HCT116 (cell line): ENCODE measurements around the gene AUTS2. TPM values are rescaled to one million over a fixed set of nuclear protein-coding genes. Genes with fewer than 3 reads are reported as not detected.

Experiments
- ATAC-seq: fragments of 200-7000 bp; cut with Tn5 transposase; 2 replicates; pipeline ENCODE4 v1.9.1; 2020; ENCODE audit warnings: mild to moderate bottlenecking, moderate library complexity
- BruUV-seq: library from RNA; stranded (reverse); fragments of 400-500 nt; replicated peaks from 2 replicates; lab custom pipeline; 2021; lab: Mats Ljungman, UMichigan
- CTCF ChIA-PET: fragments of 300-600 bp; sonication (Branson Sonifier 250); formaldehyde crosslinking; loops from one replicate; lab custom pipeline; 2021; ENCODE audit warnings: antibody characterized with exemption; lab: Charles Lee
- POLR2A ChIA-PET: fragments of 300-600, 350-600 bp; sonication (Branson Sonifier 250); formaldehyde crosslinking; loops from one replicate; lab custom pipeline; 2021; ENCODE audit warnings: antibody characterized with exemption; lab: Charles Lee
- RAD21 ChIA-PET, 2 experiments: fragments of 300-600 bp; sonication (Branson Sonifier 250); formaldehyde crosslinking; loops; one replicate each; lab custom pipeline; 2023; ENCODE audit warnings: low total read pairs in 2 of 2; ENCODE audit not compliant: uncharacterized antibody in 2 of 2, unreplicated experiment in 2 of 2, low non-redundant PET in 1 of 2; lab: Charles Lee
- DNase-seq: peaks from one replicate; pipeline ENCODE4 v3.0.0-alpha.2; 2010; ENCODE audit warnings: low read depth, low spot score
- H2AFZ ChIP-seq: fragments of 200-600 bp; shearing (Covaris generic), sonication (generic); 2 replicates; pipeline ENCODE4 v1.6.1; 2017; ENCODE audit warnings: low read depth, mixed run types, mixed read lengths, antibody characterized with exemption, low read length; ENCODE audit not compliant: poor library complexity, severe bottlenecking
- H3K27ac ChIP-seq: 2 replicates; pipeline ENCODE4 v1.5.1; 2012; ENCODE audit warnings: low read depth, low read length
- H3K27me3 ChIP-seq: fragments of 200-600 bp; sonication (generic); 2 replicates; pipeline ENCODE4 v1.6.1; 2016; ENCODE audit warnings: mixed run types, low read length, mixed read lengths; ENCODE audit not compliant: insufficient read depth
- H3K36me3 ChIP-seq, 2 experiments: fragments of 200-500 bp in 1 of 2; fragments of 200-600 bp in 1 of 2; sonication (Bioruptor generic) in 1 of 2; sonication (generic) in 1 of 2; 2 replicates each; pipeline versions ENCODE4 v1.5.1 to v1.6.1; 2014 to 2016; ENCODE audit warnings: low read length in 2 of 2, inconsistent platforms in 1 of 2, mixed read lengths in 1 of 2, mixed run types in 1 of 2; ENCODE audit not compliant: insufficient read depth in 2 of 2, control insufficient read depth in 1 of 2
- H3K4me1 ChIP-seq, 2 experiments: fragments of 200-600 bp in 1 of 2; sonication (generic) in 1 of 2; 2 replicates each; pipeline versions ENCODE4 v1.5.1 to v1.6.1; 2012 to 2017; ENCODE audit warnings: low read length in 2 of 2, inconsistent platforms in 1 of 2, mild to moderate bottlenecking in 1 of 2, mixed read lengths in 1 of 2, mixed run types in 1 of 2, moderate library complexity in 1 of 2; ENCODE audit not compliant: insufficient read depth in 2 of 2, control insufficient read depth in 1 of 2
- H3K4me2 ChIP-seq: fragments of 200-600 bp; sonication (generic); 2 replicates; pipeline ENCODE4 v1.6.1; 2017; ENCODE audit warnings: mixed run types, low read length, mixed read lengths
- H3K4me3 ChIP-seq, 2 experiments: fragments of 200-600 bp in 1 of 2; sonication (generic) in 1 of 2; replicated peaks in 1 of 2; 2 replicates each; pipeline ENCODE4 v1.5.1; 2011 to 2016; ENCODE audit warnings: low read length in 2 of 2, control low read depth in 1 of 2, low read depth in 1 of 2, mild to moderate bottlenecking in 1 of 2, mixed read lengths in 1 of 2, mixed run types in 1 of 2
- H3K79me2 ChIP-seq: fragments of 200-600 bp; sonication (generic); 2 replicates; pipeline ENCODE4 v1.6.1; 2017; ENCODE audit warnings: mild to moderate bottlenecking, mixed run types, low read length, moderate library complexity, mixed read lengths; ENCODE audit not compliant: insufficient read depth
- H3K9ac ChIP-seq: fragments of 200-600 bp; sonication (generic); 2 replicates; pipeline ENCODE4 v1.6.1; 2016; ENCODE audit warnings: low read length, mixed read lengths
- H3K9me2 ChIP-seq: fragments of 200-600 bp; sonication (generic), shearing (Covaris generic); 2 replicates; pipeline ENCODE4 v1.6.1; 2017; ENCODE audit warnings: mixed run types, mild to moderate bottlenecking, moderate library complexity; ENCODE audit not compliant: insufficient read depth
- H3K9me3 ChIP-seq, 2 experiments: fragments of 200-500 bp in 1 of 2; fragments of 200-600 bp in 1 of 2; sonication (Bioruptor generic) in 1 of 2; sonication (generic) in 1 of 2; 2 replicates each; pipeline ENCODE4 v1.6.1; 2014 to 2017; ENCODE audit warnings: low read length in 2 of 2, mixed read lengths in 2 of 2, inconsistent platforms in 1 of 2, low read depth in 1 of 2, mild to moderate bottlenecking in 1 of 2, mixed run types in 1 of 2, moderate library complexity in 1 of 2; ENCODE audit not compliant: control insufficient read depth in 1 of 2, insufficient read depth in 1 of 2
- H4K20me1 ChIP-seq: fragments of 200-600 bp; sonication (generic), shearing (Covaris generic); 2 replicates; pipeline ENCODE4 v1.6.1; 2017; ENCODE audit warnings: mixed run types, mild to moderate bottlenecking, moderate library complexity; ENCODE audit not compliant: insufficient read depth
- ATF3 ChIP-seq: IDR thresholded peaks from 2 replicates; pipeline ENCODE4 v1.6.1; 2012
- CEBPB ChIP-seq: IDR thresholded peaks from 2 replicates; pipeline ENCODE4 v1.6.1; 2012; ENCODE audit warnings: low read depth
- CTCF ChIP-seq, 3 experiments: fragments of 200-600 bp in 1 of 3; sonication (generic) in 1 of 3; IDR thresholded peaks in 2 of 3; conservative IDR thresholded peaks in 1 of 3; 2 replicates each; pipeline ENCODE4 v1.5.1; 2012 to 2017; ENCODE audit warnings: low read depth in 2 of 3, low read length in 2 of 3, antibody characterized with exemption in 1 of 3, borderline replicate concordance in 1 of 3, control low read depth in 1 of 3, mild to moderate bottlenecking in 1 of 3, mixed read lengths in 1 of 3, mixed run types in 1 of 3, moderate library complexity in 1 of 3; ENCODE audit not compliant: insufficient read depth in 1 of 3
- EZH2phosphoT487 ChIP-seq: fragments of 200-600 bp; IDR thresholded peaks from 2 replicates; pipeline ENCODE4 v1.6.1; 2018; ENCODE audit warnings: antibody characterized with exemption, borderline replicate concordance
- JUND ChIP-seq: IDR thresholded peaks from 2 replicates; pipeline ENCODE4 v1.6.1; 2012
- MAX ChIP-seq: IDR thresholded peaks from 2 replicates; pipeline ENCODE4 v1.6.1; 2012
- POLR2A ChIP-seq: IDR thresholded peaks from 2 replicates; pipeline ENCODE4 v1.7.0; 2011; ENCODE audit warnings: borderline replicate concordance; ENCODE audit not compliant: insufficient read depth, insufficient read length; ENCODE audit errors: extremely low read depth
- POLR2AphosphoS5 ChIP-seq: IDR thresholded peaks from 2 replicates; pipeline ENCODE4 v1.6.1; 2011; ENCODE audit warnings: mild to moderate bottlenecking, low read depth, low read length, moderate library complexity
- SP1 ChIP-seq: IDR thresholded peaks from 2 replicates; pipeline ENCODE4 v1.6.1; 2012; ENCODE audit warnings: low read depth
- SRF ChIP-seq: IDR thresholded peaks from 2 replicates; pipeline ENCODE4 v1.6.1; 2012; ENCODE audit warnings: low read depth
- YY1 ChIP-seq: IDR thresholded peaks from 2 replicates; pipeline ENCODE4 v1.6.1; 2011; ENCODE audit warnings: low read length, low read depth, moderate library complexity, mild to moderate bottlenecking; ENCODE audit not compliant: insufficient replicate concordance; ENCODE audit errors: extremely low read depth
- ZBTB33 ChIP-seq: IDR thresholded peaks from 2 replicates; pipeline ENCODE4 v1.6.1; 2011; ENCODE audit warnings: mild to moderate bottlenecking, low read length, moderate library complexity; ENCODE audit not compliant: insufficient replicate concordance; ENCODE audit errors: extremely low read depth
- ZFX ChIP-seq: fragments of 450-650 bp; IDR thresholded peaks from 2 replicates; pipeline ENCODE4 v1.6.1; 2017
- ZNF274 ChIP-seq: fragments of 200-500 bp; sonication (Bioruptor generic); IDR thresholded peaks from 2 replicates; pipeline ENCODE4 v1.6.1; 2014; ENCODE audit warnings: mild to moderate bottlenecking, low read depth, low read length, inconsistent platforms
- intact Hi-C: fragments of 100-400 bp; cut with micrococcal nuclease; formaldehyde crosslinking; loops from 2 replicates; pipeline ENCODE4 v1.10.0; 2022
- total RNA-seq: library from RNA; stranded (reverse); gene quantifications from one replicate; pipeline ENCODE4 v1.2.1, GENCODE V29; 2021; ENCODE audit not compliant: unreplicated experiment

AUTS2 gene
- total RNA-seq, 1 experiment from 2014 or later = 0.93 TPM

GRCh38 chr7:69910150-69910549, 311.9 kb downstream of the AUTS2 start:
- H2AFZ ChIP-seq = no peak overlapping the region
- H3K27ac ChIP-seq = no peak overlapping the region
- no peak overlapping the region for H3K9ac ChIP-seq
- ATAC-seq (no peak), DNase-seq (no peak)
- POLR2A ChIA-PET = no interaction called here
- RAD21 ChIA-PET = no interaction called here
- H3K4me2 ChIP-seq = no peak overlapping the region
- no peak for TF ChIP-seq ZFX
- no peak for TF ChIP-seq MAX
- TF ChIP-seq EZH2phosphoT487 = no peak
- no peak for TF ChIP-seq ZBTB33
- peaks cover 0 to 19% of the 10 kb centered on the region in 2 experiments; a peak in 3 of 4 replicates for H3K9me3 ChIP-seq
- no peak overlapping the region for H3K4me3 ChIP-seq
- CTCF ChIA-PET = no interaction called here
- no peaks in the 10 kb centered on the region for H3K79me2 ChIP-seq
- H3K36me3 ChIP-seq = no peaks in the 10 kb centered on the region
- H3K9me2 ChIP-seq = no peaks in the 10 kb centered on the region
- H3K4me1 ChIP-seq = no peaks in the 10 kb centered on the region
- H4K20me1 ChIP-seq = no peaks in the 10 kb centered on the region
- H3K27me3 ChIP-seq = no peaks in the 10 kb centered on the region
- intact Hi-C loops = no loop called here
- BruUV-seq = no TSS peak

- Histone ChIP-seq H3K27ac (no peak overlapping the region), H3K9me3 (peaks cover 0 to 20% of the 10 kb centered on the region in 2 experiments; a peak in 3 of 4 replicates), H2AFZ (no peak overlapping the region), H3K27me3 (no peaks in the 10 kb centered on the region), H3K4me2 (no peak overlapping the region), H3K4me1 (no peaks in the 10 kb centered on the region), H3K9ac (no peak overlapping the region), H3K9me2 (no peaks in the 10 kb centered on the region), H3K79me2 (no peaks in the 10 kb centered on the region), H3K4me3 (no peak overlapping the region), H3K36me3 (no peaks in the 10 kb centered on the region), H4K20me1 (no peaks in the 10 kb centered on the region)
- BruUV-seq = no TSS peak
- ChIA-PET CTCF (no interaction called here), RAD21 (no interaction called here), POLR2A (no interaction called here)
- DNase-seq = no peak
- ATAC-seq = no peak
- intact Hi-C loops = no loop called here
- TF ChIP-seq ZFX (no peak), ZNF274 (no peak), SP1 (no peak), SRF (no peak), JUND (no peak), POLR2A (no peak), CTCF (IDR thresholded peaks at IDR 0.05 in 2 of 3, conservative IDR thresholded peaks at IDR 0.05 in 1 of 3; ENCODE audit: borderline replicate concordance in 1 of 3, insufficient read depth in 1 of 3, low read depth in 2 of 3, low read length in 2 of 3) (no peak), POLR2AphosphoS5 (no peak), CEBPB (no peak), YY1 (no peak), ATF3 (no peak)
Observed at GRCh38 chr7:69911337-69911736, 313.1 kb downstream of the AUTS2 start.
